Mucosa of stomach (tissue), 1 donor: ENCODE results near the gene SLC13A5.

ENCODE experiments used
- H3K27me3 ChIP-seq: one replicate; pipeline ENCODE4 v1.7.0; 2013; ENCODE audit warnings: mild to moderate bottlenecking, low read length; ENCODE audit not compliant: control insufficient read depth, insufficient read depth
- H3K36me3 ChIP-seq: one replicate; pipeline ENCODE4 v1.7.0; 2013; ENCODE audit warnings: low read length; ENCODE audit not compliant: control insufficient read depth, insufficient read depth
- H3K4me1 ChIP-seq: one replicate; pipeline ENCODE4 v1.7.0; 2013; ENCODE audit warnings: mild to moderate bottlenecking, low read length; ENCODE audit not compliant: control insufficient read depth, insufficient read depth
- H3K4me3 ChIP-seq: one replicate; pipeline ENCODE4 v1.7.0; 2013; ENCODE audit warnings: low read length
- H3K9ac ChIP-seq: one replicate; pipeline ENCODE4 v1.7.0; 2013; ENCODE audit warnings: mild to moderate bottlenecking, low read length, moderate library complexity
- H3K9me3 ChIP-seq: one replicate; pipeline ENCODE4 v1.7.0; 2013; ENCODE audit warnings: mild to moderate bottlenecking, low read length, moderate library complexity; ENCODE audit not compliant: control insufficient read depth
- donor health status: Pancreatic carcinoma.

The SLC13A5 gene

GRCh38 chr17:6729531-6729930 lies 16.4 kb upstream of the SLC13A5 start:
- Histone ChIP-seq H3K27me3 (peaks cover 3% of the 10 kb centered on the region), H3K36me3 (no peaks in the 10 kb centered on the region), H3K9me3 (no peaks in the 10 kb centered on the region), H3K9ac (no peak overlapping the region), H3K4me3 (no peak overlapping the region), H3K4me1 (no peaks in the 10 kb centered on the region)

GRCh38 chr17:6724009-6724408 lies 10.8 kb upstream of the SLC13A5 start:
- H3K9me3 ChIP-seq, result no peaks in the 10 kb centered on the region
- peaks cover 8% of the 10 kb centered on the region for H3K27me3 ChIP-seq
- H3K4me1 ChIP-seq, result no peaks in the 10 kb centered on the region
- no peak overlapping the region for H3K4me3 ChIP-seq
- H3K9ac ChIP-seq, result no peak overlapping the region
- H3K36me3 ChIP-seq, result no peaks in the 10 kb centered on the region

- H3K9ac ChIP-seq, result no peak overlapping the region
- H3K36me3 ChIP-seq, result no peaks in the 10 kb centered on the region
- H3K4me3 ChIP-seq, result no peak overlapping the region
- no peaks in the 10 kb centered on the region for H3K4me1 ChIP-seq
- H3K9me3 ChIP-seq, result no peaks in the 10 kb centered on the region
- peaks cover 8% of the 10 kb centered on the region for H3K27me3 ChIP-seq
Measured at GRCh38 chr17:6721744-6722143, 8.6 kb upstream of the SLC13A5 start.

- Histone ChIP-seq H3K27me3 (peaks cover 35% of the 10 kb centered on the region), H3K4me3 (no peak overlapping the region), H3K9ac (no peak overlapping the region), H3K4me1 (peaks cover 11% of the 10 kb centered on the region), H3K36me3 (no peaks in the 10 kb centered on the region), H3K9me3 (no peaks in the 10 kb centered on the region)
Measured at GRCh38 chr17:6716736-6717135, 3.6 kb upstream of the SLC13A5 start.

GRCh38 chr17:6714315-6714874 lies 1.2 kb upstream of the SLC13A5 start:
- H3K9me3 ChIP-seq, result no peaks in the 10 kb centered on the region
- peaks cover 17% of the 10 kb centered on the region for H3K4me1 ChIP-seq
- no peak overlapping the region for H3K9ac ChIP-seq
- no peak overlapping the region for H3K4me3 ChIP-seq
- H3K36me3 ChIP-seq, result no peaks in the 10 kb centered on the region
- peaks cover 32% of the 10 kb centered on the region for H3K27me3 ChIP-seq

GRCh38 chr17:6713918-6714271 lies 726 bp upstream of the SLC13A5 start:
- Histone ChIP-seq H3K9ac (no peak overlapping the region), H3K4me3 (no peak overlapping the region), H3K36me3 (no peaks in the 10 kb centered on the region), H3K27me3 (peaks cover 28% of the 10 kb centered on the region), H3K9me3 (no peaks in the 10 kb centered on the region), H3K4me1 (peaks cover 17% of the 10 kb centered on the region)

GRCh38 chr17:6712854-6713129 lies 377 bp downstream of the SLC13A5 start:
- Histone ChIP-seq H3K9ac (no peak overlapping the region), H3K36me3 (no peaks in the 10 kb centered on the region), H3K4me1 (peaks cover 17% of the 10 kb centered on the region), H3K9me3 (no peaks in the 10 kb centered on the region), H3K27me3 (peaks cover 28% of the 10 kb centered on the region), H3K4me3 (no peak overlapping the region)

GRCh38 chr17:6712058-6712853 lies 913 bp downstream of the SLC13A5 start:
- Histone ChIP-seq H3K9ac (no peak overlapping the region), H3K36me3 (no peaks in the 10 kb centered on the region), H3K9me3 (no peaks in the 10 kb centered on the region), H3K4me3 (no peak overlapping the region), H3K4me1 (peaks cover 17% of the 10 kb centered on the region), H3K27me3 (peaks cover 28% of the 10 kb centered on the region)

- Histone ChIP-seq H3K9me3 (no peaks in the 10 kb centered on the region), H3K36me3 (no peaks in the 10 kb centered on the region), H3K4me3 (no peak overlapping the region), H3K4me1 (peaks cover 17% of the 10 kb centered on the region), H3K27me3 (peaks cover 28% of the 10 kb centered on the region), H3K9ac (no peak overlapping the region)
Measured at GRCh38 chr17:6711681-6712057, 1.5 kb downstream of the SLC13A5 start.

- Histone ChIP-seq H3K4me3 (no peak overlapping the region), H3K9ac (no peak overlapping the region), H3K9me3 (no peaks in the 10 kb centered on the region), H3K36me3 (no peaks in the 10 kb centered on the region), H3K4me1 (peaks cover 17% of the 10 kb centered on the region), H3K27me3 (peaks cover 30% of the 10 kb centered on the region)
Measured at GRCh38 chr17:6711081-6711674, 2.0 kb downstream of the SLC13A5 start.

- no peak overlapping the region for H3K9ac ChIP-seq
- peaks cover 17% of the 10 kb centered on the region for H3K4me1 ChIP-seq
- no peak overlapping the region for H3K4me3 ChIP-seq
- H3K36me3 ChIP-seq, result no peaks in the 10 kb centered on the region
- H3K27me3 ChIP-seq, result peaks cover 32% of the 10 kb centered on the region
- no peaks in the 10 kb centered on the region for H3K9me3 ChIP-seq
Measured at GRCh38 chr17:6710317-6710716, 2.9 kb downstream of the SLC13A5 start.

- peaks cover 21% of the 10 kb centered on the region for H3K27me3 ChIP-seq
- no peaks in the 10 kb centered on the region for H3K36me3 ChIP-seq
- no peak overlapping the region for H3K4me3 ChIP-seq
- peaks cover 13% of the 10 kb centered on the region for H3K4me1 ChIP-seq
- no peaks in the 10 kb centered on the region for H3K9me3 ChIP-seq
- H3K9ac ChIP-seq, result no peak overlapping the region
Measured at GRCh38 chr17:6708357-6708961, 4.7 kb downstream of the SLC13A5 start.
